Right lobe of liver (tissue), 6 donors: ENCODE data around the gene CLPTM1L. TPM values are rescaled to one million over a fixed set of nuclear protein-coding genes. Genes with fewer than 3 reads are reported as not detected.
A peak's percentile ranks its signal among the peaks of the same experiment; 100 is the strongest.

Experiments used
- ATAC-seq, 4 donors: fragments of 200-7000 bp; cut with Tn5 transposase; one replicate each; pipeline ENCODE4 v1.9.1; 2020; ENCODE audit warnings: mild to moderate bottlenecking in 4 of 4, moderate library complexity in 4 of 4
- DNase-seq, 3 donors: peaks; one replicate each; pipeline ENCODE4 v3.0.0-alpha.2; 2020
- H3K27ac ChIP-seq, 3 donors: fragments of 200-600 bp; one replicate each; pipeline ENCODE4 v1.8.0; 2022
- H3K27me3 ChIP-seq, 2 donors: fragments of 200-600 bp; one replicate each; pipeline ENCODE4 v1.8.0; 2022
- H3K36me3 ChIP-seq, 4 donors: fragments of 200-600 bp; sonication (generic) in 1 of 4; one replicate each; pipeline versions ENCODE4 v1.5.1 to v1.8.0; 2017 to 2022; ENCODE audit warnings: control low read depth in 1 of 4
- H3K4me1 ChIP-seq, 4 donors: fragments of 200-600 bp; sonication (generic) in 1 of 4; one replicate each; pipeline versions ENCODE4 v1.5.1 to v1.8.0; 2017 to 2022; ENCODE audit warnings: control low read depth in 1 of 4
- H3K4me3 ChIP-seq, 3 donors: fragments of 200-600 bp; one replicate each; pipeline ENCODE4 v1.8.0; 2022
- H3K9me3 ChIP-seq, 4 donors: fragments of 200-600 bp; sonication (generic) in 1 of 4; one replicate each; pipeline versions ENCODE4 v1.5.1 to v1.8.0; 2017 to 2022; ENCODE audit warnings: control low read depth in 1 of 4
- POLR2A ChIP-seq: fragments of 450-650 bp; IDR thresholded peaks from one replicate; pipeline ENCODE4 v1.6.1; 2017; ENCODE audit warnings: antibody characterized with exemption, mild to moderate bottlenecking
- whole genome bisulfite sequencing: methylation state at CpG from one replicate; pipeline ENCODE4 v1.1.6; 2018; ENCODE audit warnings: low coverage, low lambda C conversion rate; ENCODE audit not compliant: insufficient coverage; ENCODE audit errors: missing lambda C conversion rate; 5-methylcytosine and 5-hydroxymethylcytosine counted together
- intact Hi-C, 2 donors: fragments of 100-400 bp; cut with DNase I; formaldehyde crosslinking; loops; one replicate each; pipeline versions ENCODE4 v1.11.2 to v1.14.1; 2022
- total RNA-seq, 6 experiments: library from RNA; depleted of rRNA in 2 of 6; stranded (reverse); fragments of >200 nt in 2 of 6; fragmentation: NEBNext Ultra II Directional in 3 of 6; extraction: Animal tissue kit (Norgen Biotek cat#: 25700) in 3 of 6; gene quantifications; one replicate each; pipeline versions ENCODE4 v1.1.0 to v1.2.4, GENCODE V29; 2016 to 2023
- TF ChIP-seq, protein P1 (sequence below), 4 donors: fragments of 200-600 bp in 3 of 4; fragments of 450-650 bp in 1 of 4; IDR thresholded peaks; one replicate each; pipeline versions ENCODE4 v1.5.1 to v1.8.0; 2016 to 2022; ENCODE audit warnings: antibody characterized with exemption in 4 of 4, mild to moderate bottlenecking in 2 of 4
- donor health status: DM: no; HTN: yes; CAD: no.
- donor health status: DM: no; HTN: no; CAD: no.
- donor health status: DM: no; HTN: no; CAD: no.
- donor health status: DM: no; HTN: yes; CAD: no.
- donor health status: DM: no; HTN: yes; CAD: no.

Gene CLPTM1L
- total RNA-seq, 6 experiments from 2014 or later, result 63.8 to 155 (median 128) TPM

DNA sequence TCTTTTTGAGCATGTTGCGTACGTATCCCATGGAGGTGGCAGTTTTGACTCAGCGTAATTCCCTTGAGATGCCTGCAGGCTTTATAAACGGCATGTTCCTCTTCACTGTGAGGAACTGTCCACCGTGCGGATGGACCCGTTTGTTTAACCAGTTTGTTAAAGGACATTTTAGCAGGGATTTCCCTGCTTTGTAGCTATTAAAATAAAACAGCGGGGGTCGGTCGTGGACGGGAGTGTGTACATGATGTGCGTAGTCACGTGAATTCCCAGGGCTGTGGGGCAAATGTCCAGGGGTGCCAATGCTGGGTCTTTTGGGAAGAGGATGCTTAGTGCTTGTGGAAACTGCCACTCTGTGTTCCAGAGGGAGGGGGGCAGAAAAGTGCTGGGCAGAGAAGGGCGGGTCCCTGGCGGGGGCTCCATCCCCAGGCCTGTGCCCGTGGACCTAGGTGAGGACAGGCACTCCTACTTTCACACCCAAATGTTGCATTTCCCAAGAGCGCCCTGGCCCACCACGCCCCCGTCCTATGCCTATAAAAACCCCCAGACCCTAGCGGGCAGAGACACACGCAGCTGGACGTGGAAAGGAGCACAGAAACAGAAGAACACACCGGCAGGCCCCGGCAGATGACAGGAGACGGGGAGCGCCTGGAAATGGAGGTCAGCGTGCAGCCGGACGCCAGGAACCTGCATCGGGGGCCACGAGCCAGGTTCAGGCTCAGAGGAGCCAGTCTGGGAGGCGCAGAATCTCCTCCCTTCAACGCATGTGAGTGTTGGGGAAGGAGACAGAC is 46.0 kb downstream of the CLPTM1L start:
- DNase-seq (peak in 1 of 3 donors; percentile 35), ATAC-seq (no peak)
- 69% methylated on average over 16 of the region's 33 CpGs for WGBS
- peaks cover 0 to 6% (median 0%) of the 10 kb centered on the region in 4 donors for H3K4me1 ChIP-seq
- no peak overlapping the region for H3K27ac ChIP-seq
- no peak overlapping the region for H3K4me3 ChIP-seq
- no peaks in the 10 kb centered on the region for H3K36me3 ChIP-seq
- intact Hi-C loops, result no loop called here
- H3K9me3 ChIP-seq, result no peaks in the 10 kb centered on the region
- H3K27me3 ChIP-seq, result peaks cover 0 to 5% of the 10 kb centered on the region in 2 donors
- no peak for TF ChIP-seq POLR2A
- TF ChIP-seq, protein P1, sequence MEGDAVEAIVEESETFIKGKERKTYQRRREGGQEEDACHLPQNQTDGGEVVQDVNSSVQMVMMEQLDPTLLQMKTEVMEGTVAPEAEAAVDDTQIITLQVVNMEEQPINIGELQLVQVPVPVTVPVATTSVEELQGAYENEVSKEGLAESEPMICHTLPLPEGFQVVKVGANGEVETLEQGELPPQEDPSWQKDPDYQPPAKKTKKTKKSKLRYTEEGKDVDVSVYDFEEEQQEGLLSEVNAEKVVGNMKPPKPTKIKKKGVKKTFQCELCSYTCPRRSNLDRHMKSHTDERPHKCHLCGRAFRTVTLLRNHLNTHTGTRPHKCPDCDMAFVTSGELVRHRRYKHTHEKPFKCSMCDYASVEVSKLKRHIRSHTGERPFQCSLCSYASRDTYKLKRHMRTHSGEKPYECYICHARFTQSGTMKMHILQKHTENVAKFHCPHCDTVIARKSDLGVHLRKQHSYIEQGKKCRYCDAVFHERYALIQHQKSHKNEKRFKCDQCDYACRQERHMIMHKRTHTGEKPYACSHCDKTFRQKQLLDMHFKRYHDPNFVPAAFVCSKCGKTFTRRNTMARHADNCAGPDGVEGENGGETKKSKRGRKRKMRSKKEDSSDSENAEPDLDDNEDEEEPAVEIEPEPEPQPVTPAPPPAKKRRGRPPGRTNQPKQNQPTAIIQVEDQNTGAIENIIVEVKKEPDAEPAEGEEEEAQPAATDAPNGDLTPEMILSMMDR (IDR thresholded peaks at IDR 0.05), result no peak

DNA sequence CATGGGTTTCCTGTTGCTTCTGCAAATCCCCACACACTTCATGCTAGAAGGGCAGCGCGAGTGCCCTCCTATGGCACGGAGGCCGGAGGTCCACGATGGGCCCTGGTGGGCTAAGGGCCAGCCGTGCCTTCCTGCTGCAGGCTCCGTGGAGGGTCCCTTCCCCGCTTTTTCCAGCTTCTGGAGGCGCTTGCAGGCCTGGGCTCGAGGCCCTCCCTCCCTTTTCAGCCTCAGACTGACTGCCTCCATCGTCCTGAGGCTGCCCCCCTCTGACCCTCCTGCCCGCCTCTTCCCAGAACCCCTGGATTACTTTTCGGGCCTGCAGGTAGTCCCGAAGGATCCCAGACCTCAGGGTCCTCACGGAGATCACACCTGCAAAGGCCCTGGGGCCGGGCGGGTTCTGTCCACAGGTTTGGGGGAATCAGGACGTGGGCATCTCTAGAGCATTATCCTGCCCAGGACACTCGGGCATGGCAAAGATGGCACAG is 46.8 kb downstream of the CLPTM1L start:
- intact Hi-C loops, result no loop called here
- Histone ChIP-seq H3K36me3 (no peaks in the 10 kb centered on the region), H3K4me1 (peaks cover 0 to 6% (median 0%) of the 10 kb centered on the region in 4 donors), H3K4me3 (no peak overlapping the region), H3K27me3 (peaks cover 0 to 5% of the 10 kb centered on the region in 2 donors), H3K9me3 (no peaks in the 10 kb centered on the region), H3K27ac (no peak overlapping the region)
- TF ChIP-seq, protein P1 (IDR thresholded peaks at IDR 0.05), result no peak
- TF ChIP-seq POLR2A, result no peak
- 68% methylated on average over 3 of the region's 19 CpGs for WGBS
- DNase-seq, result peak in 1 of 3 donors; percentile 37
- ATAC-seq, result no peak

DNA sequence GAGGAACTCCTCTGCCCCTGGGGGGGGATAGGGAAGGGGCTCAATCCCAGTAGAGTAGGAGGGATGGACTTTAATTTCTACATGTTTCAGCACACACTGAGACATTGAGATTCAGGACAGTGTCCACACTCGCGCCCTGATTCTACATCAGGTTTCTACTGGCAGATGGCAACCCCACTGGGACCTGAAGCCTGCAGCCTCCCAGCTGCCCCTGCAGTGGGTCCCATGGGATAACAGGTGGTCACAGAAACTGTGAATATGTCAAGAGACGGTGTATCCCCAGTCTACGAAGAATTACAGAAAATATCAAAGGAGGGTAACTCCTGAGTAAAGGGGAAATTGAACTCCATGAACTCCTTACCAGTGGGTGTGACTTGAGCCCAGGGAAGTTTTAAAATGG is 47.7 kb downstream of the CLPTM1L start:
- peaks cover 0 to 6% (median 0%) of the 10 kb centered on the region in 4 donors for H3K4me1 ChIP-seq
- DNase-seq (peak in 1 of 3 donors; percentile 18), ATAC-seq (no peak)
- H3K9me3 ChIP-seq, result no peaks in the 10 kb centered on the region
- peaks cover 0 to 5% of the 10 kb centered on the region in 2 donors for H3K27me3 ChIP-seq
- H3K36me3 ChIP-seq, result no peaks in the 10 kb centered on the region
- no peak overlapping the region for H3K27ac ChIP-seq
- H3K4me3 ChIP-seq, result no peak overlapping the region
- intact Hi-C loops, result no loop called here
- WGBS, result 88% methylated on average over 2 of the region's 4 CpGs
- TF ChIP-seq, protein P1 (IDR thresholded peaks at IDR 0.05), result no peak
- TF ChIP-seq POLR2A, result no peak

DNA sequence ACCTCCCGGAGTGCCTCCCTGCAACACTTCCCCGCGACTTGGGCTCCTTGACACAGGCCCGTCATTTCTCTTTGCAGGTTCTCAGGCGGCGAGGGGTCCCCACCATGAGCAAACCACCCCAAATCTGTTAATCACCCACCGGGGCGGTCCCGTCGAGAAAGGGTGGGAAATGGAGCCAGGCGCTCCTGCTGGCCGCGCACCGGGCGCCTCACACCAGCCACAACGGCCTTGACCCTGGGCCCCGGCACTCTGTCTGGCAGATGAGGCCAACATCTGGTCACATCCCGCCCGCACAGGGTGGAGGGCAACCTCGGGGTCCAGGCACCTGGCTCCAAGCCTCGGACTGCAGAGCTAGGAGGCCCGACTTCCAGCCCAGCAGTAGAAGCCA is 49.3 kb downstream of the CLPTM1L start:
- Histone ChIP-seq H3K4me3 (no peak overlapping the region), H3K27me3 (peaks cover 0 to 5% of the 10 kb centered on the region in 2 donors), H3K27ac (no peak overlapping the region), H3K4me1 (peaks cover 0 to 6% (median 0%) of the 10 kb centered on the region in 4 donors), H3K36me3 (no peaks in the 10 kb centered on the region), H3K9me3 (no peaks in the 10 kb centered on the region)
- ATAC-seq, result peak in 1 of 4 donors; percentile 8
- DNase-seq, result peak in 1 of 3 donors; percentile 43
- 48% methylated on average over 3 of the region's 22 CpGs for WGBS
- intact Hi-C loops, result no loop called here
- no peak for TF ChIP-seq POLR2A
- TF ChIP-seq, protein P1 (IDR thresholded peaks at IDR 0.05), result no peak
